VCaP (cell line): ENCODE measurements around the gene CHL1.

Experiments
- H3K27ac ChIP-seq: fragments of 450-650 bp; 2 replicates; pipeline ENCODE4 v1.5.1; 2017
- CTCF ChIP-seq: fragments of 450-650 bp; conservative IDR thresholded peaks from 2 replicates; pipeline ENCODE4 v1.5.1; 2017; ENCODE audit warnings: mild to moderate bottlenecking, moderate library complexity

Gene CHL1

GRCh38 chr3:295166-295565 lies 98.6 kb downstream of the CHL1 start:
- H3K27ac ChIP-seq, result no peak overlapping the region
- no peak for TF ChIP-seq CTCF

DNA sequence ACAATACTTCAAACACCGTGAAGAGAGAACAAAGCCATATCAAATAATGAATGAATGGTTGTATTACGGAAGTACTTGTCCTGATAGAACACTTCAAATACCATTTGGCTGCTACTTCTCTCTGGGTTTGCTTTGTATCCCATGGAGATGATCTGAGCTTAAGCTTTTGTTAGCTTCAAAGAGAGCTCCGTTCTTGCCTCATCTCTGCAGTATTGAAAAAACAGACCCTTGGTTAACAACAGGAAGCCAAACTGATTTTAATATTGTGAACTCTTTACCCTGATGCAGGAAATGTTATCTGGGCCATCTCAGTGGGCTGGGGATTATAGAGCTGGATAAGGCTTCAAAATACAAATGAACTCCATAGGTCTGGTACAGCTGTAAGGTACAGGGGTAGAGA lies 101.0 kb downstream of the CHL1 start:
- no peak for TF ChIP-seq CTCF

GRCh38 chr3:299590-300301 lies 103.2 kb downstream of the CHL1 start:
- TF ChIP-seq CTCF, result no peak

More for the DNA sequence above, 101.0 kb downstream of the CHL1 start:
- no peak overlapping the region for H3K27ac ChIP-seq

DNA sequence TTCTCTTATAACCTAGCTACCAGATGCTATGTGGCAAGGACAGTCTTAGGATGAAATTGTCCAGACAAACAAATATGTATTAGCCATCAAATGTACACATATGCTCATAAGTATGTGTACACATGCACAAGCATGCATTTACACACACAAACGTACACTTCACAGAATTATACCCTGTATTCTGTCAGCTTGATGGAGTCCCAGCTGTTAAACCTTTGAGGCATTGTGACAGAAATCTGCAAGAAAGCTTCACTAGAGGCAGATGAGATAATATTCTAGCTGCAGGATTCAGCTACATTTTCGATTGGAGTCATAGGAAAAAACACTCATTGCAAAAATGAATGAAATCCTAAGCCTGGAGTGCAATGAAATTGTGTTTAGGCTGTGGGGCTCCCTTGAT lies 110.6 kb downstream of the CHL1 start:
- TF ChIP-seq CTCF, result no peak
- H3K27ac ChIP-seq, result no peak overlapping the region

More at GRCh38 chr3:299590-300301, 103.2 kb downstream of the CHL1 start:
- no peak overlapping the region for H3K27ac ChIP-seq

- no peak for TF ChIP-seq CTCF
- H3K27ac ChIP-seq, result no peak overlapping the region
Observed at GRCh38 chr3:308597-309321, 112.2 kb downstream of the CHL1 start.

DNA sequence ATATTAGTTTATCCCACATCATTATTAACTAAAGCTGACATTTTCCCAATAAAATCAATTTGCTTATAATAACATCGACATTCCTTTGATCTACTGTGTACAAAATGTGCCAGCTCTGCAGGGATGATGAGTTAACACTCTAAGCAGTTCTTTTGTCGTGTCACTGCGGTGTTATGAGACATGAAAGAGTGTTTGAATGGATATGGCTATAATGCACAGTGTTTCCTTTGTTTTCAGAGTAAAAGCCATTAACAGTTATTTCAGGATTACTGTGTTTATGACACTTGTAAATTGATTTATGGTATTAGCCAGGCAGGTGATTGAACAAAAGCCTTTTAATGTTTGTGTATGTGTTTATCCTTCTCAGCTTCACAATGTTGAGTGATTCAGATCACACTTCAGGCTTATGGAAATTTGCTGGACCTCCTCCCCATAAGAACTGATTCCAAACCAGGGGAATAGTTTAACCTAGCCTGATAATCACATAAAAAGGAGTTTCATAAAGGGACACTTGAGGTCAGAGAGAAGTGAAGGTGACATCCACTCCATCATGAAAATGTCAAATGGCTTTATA lies 115.7 kb downstream of the CHL1 start:
- H3K27ac ChIP-seq, result no peak overlapping the region
- no peak for TF ChIP-seq CTCF

DNA sequence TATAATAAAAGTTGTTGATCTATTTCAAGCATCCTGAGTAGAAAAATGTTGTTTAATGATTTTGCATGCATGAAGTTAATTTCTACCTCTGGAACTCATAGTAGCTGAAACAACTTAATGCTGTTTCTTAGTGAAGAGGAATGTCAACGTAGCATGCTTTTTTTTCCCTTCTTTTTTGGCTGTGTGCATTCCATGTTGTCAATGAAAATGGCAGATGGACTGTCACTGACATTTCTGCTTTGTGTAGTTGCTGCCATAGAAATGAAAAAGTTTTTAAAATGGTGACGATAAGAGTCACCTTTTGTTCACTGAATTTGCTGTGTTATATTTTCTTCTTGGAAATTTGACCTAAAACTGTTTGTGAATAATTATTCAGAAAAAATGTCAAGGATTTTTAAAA lies 116.3 kb downstream of the CHL1 start:
- H3K27ac ChIP-seq, result no peak overlapping the region
- no peak for TF ChIP-seq CTCF
